ENCODE measurements around the gene PNPLA2.

Gene PNPLA2

DNA sequence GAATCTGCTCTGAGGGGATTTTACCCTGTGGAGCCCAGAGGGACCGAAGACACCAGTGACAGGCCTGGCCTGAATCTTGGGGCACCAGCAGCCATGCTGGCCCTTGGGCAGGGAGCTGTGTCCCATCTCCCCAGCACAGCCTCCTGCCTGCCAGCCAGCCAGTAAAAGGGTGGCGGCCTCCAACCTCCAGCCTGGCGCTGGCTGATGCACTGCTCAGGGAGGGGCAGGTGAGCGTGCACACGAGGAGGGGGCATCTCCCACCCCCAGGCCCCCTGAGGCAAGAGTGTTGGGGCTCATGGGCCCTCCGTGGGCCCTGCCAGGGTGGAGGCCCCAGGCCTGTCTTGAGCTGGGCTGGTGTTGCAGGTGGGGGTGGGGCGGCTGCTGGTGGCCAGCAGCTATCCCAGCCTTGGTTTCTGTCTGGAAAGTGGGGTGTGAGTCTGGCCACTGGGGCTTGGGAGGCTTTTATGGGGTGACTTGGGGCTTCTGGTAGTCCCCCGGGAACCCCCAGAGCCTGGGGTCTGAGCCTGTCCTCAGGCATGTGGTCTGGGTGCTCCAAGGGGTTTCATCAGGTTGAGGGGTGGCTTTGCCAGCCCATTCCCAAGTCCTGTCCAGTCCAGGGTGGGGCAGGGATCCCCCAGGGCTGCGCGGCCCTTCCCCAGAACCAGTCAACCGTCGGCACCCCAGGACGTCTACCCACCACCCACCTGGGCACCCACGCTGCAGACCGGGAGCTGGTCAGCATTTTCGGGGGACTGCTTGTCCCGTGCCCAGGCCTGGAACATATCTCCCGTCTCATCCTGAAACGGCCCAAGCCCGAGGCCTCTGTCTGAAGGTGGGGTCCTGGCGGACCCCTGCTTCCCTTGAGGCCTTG lies 41.8 kb downstream of the PNPLA2 start:
- no peak for DNase-seq (ENCODE audit: low spot score)

DNA sequence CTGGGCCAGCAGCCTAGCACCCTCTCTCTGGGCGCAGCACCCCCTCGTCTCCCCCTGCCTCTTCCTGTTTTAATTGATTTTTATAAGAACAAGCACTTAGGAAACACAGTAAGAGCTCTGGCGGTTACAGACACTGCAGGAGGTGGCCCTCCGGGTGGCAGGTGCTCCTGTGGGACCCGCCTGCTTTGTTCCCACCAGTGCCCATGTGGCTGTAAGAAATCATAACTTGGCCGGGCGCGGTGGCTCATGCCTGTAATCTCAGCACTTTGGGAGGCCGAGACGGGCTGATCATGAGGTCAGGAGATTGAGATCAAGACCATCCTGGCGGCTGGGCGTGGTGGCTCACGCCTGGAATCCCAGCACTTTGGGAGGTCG lies 42.4 kb downstream of the PNPLA2 start:
- no peak for DNase-seq (ENCODE audit: low spot score)

GRCh38 chr11:862081-862661 lies 43.5 kb downstream of the PNPLA2 start:
- no peak for DNase-seq (ENCODE audit: low spot score)

DNA sequence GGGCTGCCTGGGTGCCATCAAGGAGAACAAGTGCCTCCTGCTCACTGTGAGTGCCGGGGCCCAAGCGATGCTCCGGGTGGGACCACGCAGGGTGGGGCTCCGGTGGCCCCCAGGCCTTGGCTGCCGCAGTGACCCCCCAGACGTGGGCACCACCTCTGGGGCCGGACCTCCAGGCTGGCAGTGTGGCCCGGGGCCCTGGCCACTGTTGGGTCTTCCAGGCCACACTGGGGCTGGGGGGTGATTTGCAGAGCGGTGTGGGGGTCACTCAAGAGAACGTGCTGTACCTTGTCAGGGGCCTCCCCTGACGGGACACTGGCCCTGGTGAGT lies 43.9 kb downstream of the PNPLA2 start:
- no peak for DNase-seq (ENCODE audit: low spot score)

- no peak for DNase-seq (ENCODE audit: low spot score)
These were observed 44.6 kb downstream of the PNPLA2 start for GRCh38 chr11:863023-863909.

- no peak for DNase-seq (ENCODE audit: low spot score)
These were observed 45.5 kb downstream of the PNPLA2 start for GRCh38 chr11:863910-864827.

- DNase-seq (ENCODE audit: low spot score): no peak
These were observed 46.2 kb downstream of the PNPLA2 start for GRCh38 chr11:864898-865297.

DNA sequence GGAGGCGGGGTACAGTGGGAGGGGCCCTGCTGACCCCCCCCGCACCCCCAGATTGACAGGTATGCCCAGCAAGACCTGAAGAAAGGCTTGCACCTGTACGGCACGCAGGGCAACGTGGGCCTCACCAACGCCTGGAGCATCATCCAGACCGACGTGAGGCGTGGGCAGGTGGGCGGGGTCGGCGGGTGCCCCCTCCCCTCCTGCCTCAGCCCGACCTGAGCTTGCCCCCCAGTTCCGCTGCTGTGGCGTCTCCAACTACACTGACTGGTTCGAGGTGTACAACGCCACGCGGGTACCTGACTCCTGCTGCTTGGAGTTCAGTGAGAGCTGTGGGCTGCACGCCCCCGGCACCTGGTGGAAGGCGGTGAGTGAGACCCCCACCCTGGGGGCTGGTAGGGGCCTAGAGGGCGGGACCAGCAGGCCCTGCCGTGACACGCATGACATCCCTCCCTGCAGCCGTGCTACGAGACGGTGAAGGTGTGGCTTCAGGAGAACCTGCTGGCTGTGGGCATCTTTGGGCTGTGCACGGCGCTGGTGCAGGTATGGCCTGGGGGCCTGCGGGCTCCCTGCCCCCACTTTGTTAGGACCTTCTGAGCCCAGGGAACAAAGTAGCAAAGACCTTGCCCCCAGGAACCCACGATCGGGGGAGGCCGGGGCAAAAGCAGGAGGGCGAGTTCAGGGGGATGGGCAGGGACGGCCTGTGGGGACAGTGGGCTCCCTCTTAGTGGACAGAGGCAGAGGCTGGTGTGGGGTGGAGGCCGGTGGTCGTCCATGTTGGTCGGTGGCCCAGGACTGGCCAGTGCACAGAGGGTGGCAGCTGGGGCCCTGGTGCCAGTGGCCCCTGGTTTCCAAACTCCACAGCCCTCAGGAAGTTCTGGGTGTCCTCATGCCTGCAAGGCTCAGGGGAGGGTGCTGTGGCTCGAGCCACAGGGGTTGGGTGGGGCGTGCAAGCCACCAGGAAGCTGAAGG lies 47.0 kb downstream of the PNPLA2 start:
- no peak for DNase-seq (ENCODE audit: low spot score)

DNA sequence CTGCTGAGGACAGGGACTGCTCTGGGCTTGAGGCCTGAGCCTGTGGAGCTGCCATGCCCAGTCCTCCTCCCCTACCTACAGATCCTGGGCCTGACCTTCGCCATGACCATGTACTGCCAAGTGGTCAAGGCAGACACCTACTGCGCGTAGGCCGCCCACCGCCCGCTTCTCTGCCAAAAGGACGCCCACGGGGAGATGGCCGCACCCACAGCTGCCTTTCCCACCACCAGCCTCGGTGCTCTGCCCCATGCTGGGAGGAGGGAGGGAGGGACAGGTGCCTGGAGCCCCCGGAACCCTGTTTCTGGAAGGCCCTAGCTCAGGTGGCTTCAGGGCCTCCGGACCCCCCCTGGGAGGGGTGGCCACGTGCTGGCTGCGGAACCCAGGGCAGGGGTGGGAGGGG lies 47.8 kb downstream of the PNPLA2 start:
- no peak for DNase-seq (ENCODE audit: low spot score)

DNA sequence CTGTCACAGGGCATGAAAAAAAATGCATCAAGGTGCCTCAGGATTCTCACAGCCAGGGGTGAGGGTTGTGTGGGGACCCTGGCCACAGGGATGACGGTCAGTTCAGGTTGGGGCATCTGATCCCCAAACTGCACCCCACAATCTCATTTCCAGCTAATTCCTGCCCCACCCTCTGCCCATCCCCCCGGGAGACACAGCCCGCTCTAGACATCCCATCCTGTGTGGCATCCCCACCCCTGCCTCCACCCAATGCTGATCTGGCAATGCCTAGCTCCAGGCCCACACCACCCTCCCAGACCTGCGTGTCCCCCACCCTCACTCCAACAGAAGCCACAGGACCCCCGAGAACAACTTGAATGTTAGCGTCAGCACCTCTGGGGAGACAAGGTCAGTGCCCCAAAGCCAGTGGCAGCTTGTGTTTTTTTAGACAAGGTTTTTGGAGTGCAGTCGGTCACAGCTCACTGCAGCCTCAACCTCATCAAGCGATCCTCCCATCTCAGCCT lies 49.2 kb downstream of the PNPLA2 start:
- DNase-seq (ENCODE audit: low spot score): no peak

DNA sequence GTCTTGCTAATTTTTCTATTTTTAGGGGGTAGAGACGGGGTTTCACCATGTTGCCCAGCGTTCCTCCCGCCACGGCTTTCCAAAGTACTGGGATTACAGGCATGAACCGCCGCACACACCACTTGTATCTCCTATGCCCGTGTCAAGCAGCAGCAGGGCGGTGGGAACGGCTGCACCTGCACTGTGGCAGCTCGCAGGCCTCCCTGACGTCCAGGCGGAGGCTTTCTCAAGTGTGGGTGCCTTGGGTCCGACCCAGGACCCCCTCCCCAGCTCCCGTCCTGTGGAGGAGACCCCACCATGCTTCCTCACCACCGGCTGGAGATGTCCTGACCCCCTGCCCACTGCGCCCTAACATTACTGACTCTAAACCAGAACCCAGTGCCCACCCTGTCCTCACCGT lies 49.7 kb downstream of the PNPLA2 start:
- no peak for DNase-seq (ENCODE audit: low spot score)

GRCh38 chr11:868802-869201 lies 50.1 kb downstream of the PNPLA2 start:
- DNase-seq (ENCODE audit: low spot score): no peak

DNA sequence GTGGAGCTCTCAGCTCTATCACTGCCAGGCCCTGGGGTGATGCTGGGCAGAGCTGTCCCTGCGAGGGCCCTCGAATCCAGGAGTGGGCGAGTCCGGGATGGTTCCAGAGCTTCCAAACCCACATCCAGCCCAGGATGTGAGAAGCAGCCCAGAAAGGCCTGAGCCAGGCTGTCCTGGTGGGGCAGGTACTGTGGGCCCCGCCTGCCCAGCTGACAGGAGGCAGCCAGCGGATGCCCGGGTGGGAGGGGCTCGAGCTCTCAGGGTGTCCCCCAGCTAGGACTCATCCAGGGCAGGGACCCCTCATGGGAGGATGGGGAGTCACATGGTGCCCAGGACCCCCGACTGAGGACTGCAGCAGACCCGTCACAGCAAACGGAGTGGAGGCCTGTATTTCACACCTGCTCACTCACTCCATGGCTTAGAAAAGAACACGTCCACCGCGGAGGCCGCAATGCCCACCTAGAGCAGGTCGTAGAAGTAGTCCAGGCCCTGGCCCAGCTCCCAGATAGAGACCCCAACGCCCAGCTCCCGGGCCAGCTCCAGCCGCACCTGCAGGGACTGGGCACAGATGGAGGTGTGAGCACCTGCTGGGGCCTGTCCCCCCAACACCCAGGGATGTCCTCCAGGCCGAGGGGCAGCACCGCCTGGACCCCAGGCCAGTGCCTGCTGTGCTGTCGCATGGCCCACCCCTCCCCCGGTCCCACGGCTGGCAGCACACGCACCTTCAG lies 50.8 kb downstream of the PNPLA2 start:
- no peak for DNase-seq (ENCODE audit: low spot score)

DNA sequence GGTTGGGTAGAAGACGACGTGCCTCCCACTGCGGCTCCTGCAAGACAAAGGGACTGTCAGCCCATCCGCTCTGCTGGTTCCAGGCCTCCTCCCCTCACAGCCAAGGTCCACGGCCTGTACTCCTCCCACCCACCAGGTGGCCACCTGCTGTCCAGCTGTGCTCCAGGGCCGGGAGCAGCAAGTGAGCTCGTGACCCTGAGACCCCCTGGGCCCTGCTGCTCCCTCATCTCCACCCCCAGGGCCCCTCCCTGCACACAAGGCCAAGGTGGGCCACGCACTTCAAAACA lies 51.4 kb downstream of the PNPLA2 start:
- no peak for DNase-seq (ENCODE audit: low spot score)

DNA sequence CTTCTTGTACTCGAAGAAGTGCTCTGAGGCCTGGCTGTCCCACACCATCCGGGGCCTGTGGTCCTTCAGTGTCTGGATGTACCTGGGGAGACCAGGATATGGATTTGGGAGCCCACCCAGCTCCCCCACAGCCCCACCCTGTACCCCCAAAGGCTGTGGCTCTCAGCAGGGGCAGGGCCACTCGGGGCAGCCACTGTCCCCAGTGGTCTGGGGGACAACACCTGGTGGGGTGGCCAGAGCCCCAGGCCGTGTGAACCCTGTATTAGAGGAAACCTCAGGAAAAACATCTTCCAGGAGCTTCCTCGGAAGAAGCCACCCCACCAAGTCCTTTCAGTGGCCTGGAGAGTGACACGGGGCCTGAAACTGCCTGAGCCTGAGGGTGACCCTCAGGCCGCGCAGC lies 51.7 kb downstream of the PNPLA2 start:
- no peak for DNase-seq (ENCODE audit: low spot score)

GRCh38 chr11:871472-871871 lies 52.8 kb downstream of the PNPLA2 start:
- DNase-seq (ENCODE audit: low spot score): no peak

DNA sequence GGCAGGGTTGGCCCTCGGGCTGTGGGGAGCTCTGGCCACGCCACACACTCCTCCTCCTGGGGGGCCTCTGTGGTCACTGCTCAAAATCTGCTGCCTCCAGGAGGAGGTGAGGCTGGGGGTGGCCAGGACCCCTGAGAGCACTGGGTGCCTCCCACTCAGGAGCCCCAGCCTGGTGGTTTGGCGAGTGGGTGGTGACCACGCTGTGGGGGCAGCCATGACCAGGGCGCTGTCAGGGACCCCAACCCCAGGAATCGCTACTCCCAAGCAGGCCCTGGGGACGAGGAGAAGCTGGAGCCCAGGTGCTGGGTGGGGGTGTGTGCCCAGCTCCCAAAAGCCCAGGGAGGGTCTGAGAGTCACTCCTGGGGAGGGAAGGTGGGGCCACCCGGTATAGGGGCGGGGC lies 54.1 kb downstream of the PNPLA2 start:
- DNase-seq (ENCODE audit: low spot score): no peak

DNA sequence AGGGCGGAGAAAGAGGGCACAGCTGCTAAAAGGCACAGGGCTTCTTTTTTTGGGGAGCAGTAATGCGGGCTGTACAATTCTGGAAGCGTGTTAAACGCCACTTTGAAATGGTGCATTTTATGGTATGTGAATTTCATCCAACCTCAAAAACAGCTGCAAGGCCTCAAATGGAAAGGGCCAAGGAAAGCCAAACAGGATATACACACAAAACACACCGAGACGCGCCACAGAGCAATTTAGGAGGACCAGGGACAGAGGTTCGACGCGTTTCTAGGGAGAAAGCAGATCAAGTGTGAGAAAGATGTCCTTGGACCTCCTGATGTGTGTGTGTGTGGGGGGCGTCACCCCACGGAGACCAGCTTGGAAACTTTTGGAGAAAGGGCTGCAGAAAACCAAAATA lies 55.0 kb downstream of the PNPLA2 start:
- no peak for DNase-seq (ENCODE audit: low spot score)

Measured in putamen (tissue), 1 donor.